HUDEP-2 (cell line): Measurements from ENCODE around the gene INSIG2.

Experiments used
- DNase-seq, 76 experiments: peaks; one replicate each; lab custom pipeline; 2025; ENCODE audit not compliant: unreplicated experiment in 76 of 76; lab: John Stamatoyannopoulos, UW

INSIG2 gene

DNA sequence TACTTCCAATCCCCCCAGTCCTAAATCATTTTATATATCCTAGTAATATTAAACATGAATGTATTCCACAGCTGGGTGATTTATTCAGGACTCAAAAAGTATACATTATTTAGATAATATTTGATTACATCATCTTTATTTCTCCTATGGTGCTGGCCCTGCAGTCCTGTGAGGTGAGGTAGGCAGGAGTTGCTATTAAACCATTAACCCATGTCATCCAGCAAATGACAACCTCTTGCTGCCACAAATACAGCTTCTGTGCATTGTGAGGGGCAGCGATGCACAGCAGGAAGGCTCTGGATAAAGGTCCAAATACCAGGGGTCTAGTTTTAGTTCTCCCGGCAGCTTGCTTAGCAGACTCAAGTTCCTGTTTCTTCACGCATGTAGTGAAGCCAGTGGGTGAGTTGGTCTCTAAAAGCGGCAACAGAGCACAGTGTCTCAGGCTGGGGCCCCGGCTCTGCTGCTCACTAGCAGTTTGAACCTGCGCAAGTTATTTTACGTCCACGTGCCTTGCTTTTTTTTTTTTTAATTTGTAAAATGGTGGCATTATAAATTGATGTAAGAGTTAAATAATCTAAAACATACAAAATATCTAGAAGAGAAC, 36.1 kb downstream of the INSIG2 start:
- no peak for DNase-seq

DNA sequence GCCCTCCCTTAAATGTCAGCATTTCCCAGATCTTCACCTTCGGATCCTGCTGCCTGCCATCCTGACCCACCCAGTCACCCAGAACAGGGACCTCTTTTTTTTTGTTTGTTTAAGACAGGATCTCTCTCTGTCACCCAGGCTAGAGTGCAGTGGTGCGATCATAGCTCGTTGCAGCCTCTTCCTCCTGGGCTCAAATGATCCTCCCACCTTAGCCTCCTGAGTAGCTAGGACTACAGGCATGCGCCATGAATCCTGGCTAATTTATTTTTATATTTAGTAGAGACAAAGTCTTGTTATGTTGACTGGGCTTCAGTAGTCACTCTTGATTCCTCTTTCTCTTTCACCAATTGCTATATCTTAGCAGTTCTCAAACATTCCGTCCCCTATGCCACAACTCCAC, 39.0 kb downstream of the INSIG2 start:
- no peak for DNase-seq

DNA sequence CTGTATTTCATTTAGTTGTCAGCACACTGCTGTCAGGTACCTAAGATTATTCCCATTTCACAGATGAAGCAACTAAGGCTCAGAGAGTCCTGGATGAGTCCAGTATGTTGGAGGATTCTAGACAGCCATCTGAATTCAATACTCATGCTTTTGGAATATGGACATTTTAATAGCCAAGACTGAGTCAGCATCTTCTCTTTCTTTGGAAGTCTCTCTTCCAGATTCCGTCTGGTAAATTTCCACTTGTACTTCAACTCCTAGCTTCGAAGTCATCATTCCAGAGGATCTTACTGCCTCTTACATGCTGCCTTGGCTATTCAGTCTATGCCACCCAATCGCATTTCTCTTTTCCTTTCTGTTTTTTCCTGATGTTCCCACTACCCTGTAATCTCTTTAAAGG, 40.6 kb downstream of the INSIG2 start:
- no peak for DNase-seq

DNA sequence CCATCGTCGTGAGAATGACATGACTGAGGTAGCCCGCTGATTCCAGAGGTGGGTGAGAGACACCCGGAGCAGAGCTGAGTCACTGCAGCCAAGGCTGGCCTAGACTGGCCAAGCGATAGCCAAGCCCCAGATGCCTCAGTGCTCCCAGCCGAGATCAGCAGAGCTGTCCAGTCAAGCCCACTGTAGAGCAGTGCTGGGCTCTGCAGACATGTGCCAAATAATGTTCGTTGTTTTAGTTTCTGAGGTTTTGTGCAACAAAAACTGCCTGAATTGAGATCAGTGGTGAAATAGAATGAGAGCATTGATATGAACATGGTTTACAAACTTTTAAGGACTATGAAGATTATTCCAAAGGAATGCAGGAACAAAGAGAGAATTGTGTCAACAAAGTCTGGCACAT, 42.1 kb downstream of the INSIG2 start:
- DNase-seq = no peak

DNA sequence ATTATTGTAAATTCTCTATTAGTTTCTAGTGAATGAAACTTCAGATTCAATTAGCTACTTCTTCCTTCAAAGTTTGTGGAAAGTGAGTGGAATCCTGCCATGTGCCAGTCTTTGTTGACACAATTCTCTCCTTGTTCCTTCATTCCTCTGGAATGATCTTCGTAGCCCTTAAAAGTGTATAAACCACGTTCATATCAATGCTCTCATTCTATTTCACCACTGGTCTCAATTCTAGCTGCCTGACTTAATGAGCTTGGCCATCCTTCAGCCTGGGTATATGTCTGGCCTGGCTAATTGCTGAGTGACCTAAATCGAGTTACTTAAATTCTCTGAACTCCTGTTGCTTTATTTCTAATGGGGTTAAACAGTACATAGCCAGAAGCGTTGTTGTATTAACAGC, 43.5 kb downstream of the INSIG2 start:
- no peak for DNase-seq

DNA sequence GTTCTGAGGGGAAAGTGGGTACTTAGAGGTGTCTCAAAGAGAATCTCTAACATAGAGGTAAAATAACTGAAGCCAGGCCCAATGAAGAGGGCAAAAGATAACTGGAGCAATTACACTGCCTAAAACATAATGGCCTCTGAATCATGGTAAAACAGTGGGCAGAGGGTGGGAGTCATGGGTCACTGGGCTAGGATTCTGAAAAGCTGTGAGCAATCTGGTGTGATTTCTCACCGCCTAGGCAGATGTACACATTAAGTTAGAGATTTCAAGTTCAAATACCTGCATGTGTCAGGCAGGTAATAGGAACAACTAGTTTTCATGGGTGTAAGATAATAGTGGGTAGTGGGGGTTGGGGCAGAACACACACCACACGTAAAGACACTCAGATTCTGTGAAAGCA, 45.6 kb downstream of the INSIG2 start:
- DNase-seq = no peak

DNA sequence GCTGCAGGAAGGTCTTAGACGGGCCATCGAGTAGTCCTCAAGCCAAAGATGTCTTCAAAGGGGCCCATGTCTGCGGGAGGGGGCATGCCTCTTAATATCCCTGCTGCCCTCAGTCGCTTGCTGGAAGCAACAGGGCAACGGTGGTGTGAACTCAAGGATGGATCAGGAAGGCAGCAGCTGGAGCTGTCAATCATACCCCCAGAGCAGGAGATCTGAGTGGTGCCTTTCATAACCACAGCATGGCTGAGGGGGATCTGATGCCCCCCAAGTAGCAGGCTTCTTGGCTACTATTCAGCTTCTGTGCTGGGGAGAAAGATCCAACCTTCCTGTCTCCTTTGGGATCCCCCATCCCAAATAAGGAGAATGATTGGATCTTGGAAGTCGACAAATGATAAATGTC, 46.4 kb downstream of the INSIG2 start:
- DNase-seq = no peak

DNA sequence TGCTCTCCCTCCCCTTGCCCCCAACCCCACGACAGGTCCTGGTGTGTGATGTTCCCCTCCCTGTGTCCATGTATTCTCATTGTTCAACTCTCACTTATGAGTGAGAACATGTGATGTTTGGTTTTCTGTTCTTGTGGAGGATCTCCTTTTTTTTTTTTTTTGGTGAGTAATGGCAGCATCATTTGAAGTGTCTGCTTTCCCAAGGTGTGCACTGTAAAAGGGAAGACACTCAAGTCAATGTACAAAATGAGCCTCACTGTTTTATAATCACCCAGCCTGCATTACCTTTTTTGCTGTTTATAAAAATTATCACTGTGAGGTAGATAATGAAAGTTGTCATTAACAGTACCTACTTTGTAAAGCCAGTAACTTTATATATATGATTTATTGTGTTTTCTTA, 56.9 kb downstream of the INSIG2 start:
- DNase-seq = no peak

DNA sequence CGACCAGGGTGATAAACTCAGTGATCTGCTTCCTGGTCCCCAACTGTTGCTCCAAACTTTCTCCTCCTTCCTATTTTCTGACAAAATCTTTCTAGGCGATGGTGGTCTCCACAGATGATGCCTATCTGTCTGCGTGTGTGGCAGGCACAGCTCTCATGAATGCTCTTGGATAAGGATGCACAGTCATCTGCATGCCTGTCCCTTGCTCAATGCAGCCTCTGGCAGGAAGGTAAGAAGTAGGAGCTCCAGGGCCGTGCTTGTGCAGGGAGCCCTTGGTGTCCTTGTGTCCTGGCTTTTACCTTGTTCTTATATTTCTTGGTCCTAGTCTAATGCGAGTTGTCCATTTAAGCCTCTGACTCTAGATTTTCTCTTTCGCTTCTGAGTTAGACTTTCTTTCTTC, 57.5 kb downstream of the INSIG2 start:
- no peak for DNase-seq

DNA sequence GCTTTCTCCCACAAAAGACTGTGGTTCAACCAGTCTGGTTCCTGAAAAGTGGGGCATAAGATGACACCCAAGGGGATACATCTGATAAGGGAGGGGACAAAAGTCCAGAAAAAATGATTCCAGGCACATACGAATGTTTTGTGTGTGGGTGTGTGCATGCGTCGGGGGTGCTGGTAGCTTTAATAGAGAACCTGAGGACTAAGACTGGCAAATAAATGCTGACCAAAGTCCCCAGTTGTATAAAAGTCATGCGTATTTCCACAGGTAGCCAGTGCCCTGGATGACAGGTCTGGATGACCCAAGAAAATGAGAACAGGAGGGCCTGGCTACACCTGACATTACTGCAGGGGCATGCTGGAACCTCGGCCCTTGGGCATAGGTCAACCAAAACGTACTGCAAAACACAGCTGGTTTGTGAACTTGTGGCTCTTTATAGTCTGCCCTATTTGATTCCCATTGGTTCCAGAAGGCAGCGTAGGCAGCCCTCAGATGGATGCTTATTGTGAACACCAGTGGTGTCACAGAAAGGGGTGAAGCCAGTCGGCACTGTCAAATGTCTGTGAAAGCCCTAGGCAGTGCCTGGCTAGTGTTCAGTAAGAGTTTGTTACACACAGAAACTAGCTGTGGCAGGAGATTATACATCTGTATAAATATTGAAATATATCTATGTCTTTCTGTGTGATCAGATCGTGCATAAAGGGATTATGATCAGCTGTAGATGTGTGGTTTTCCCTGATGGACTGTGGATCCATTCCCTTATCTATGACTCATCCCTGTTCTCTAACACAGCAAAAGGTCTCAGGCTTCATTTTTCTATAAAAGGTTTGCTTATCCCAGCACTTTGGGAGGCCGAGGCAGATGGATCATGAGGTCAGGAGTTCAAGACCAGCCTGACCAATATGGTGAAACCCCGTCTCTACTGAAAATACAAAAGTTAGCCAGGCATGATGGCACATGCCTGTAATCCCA, 58.3 kb downstream of the INSIG2 start:
- no peak for DNase-seq

DNA sequence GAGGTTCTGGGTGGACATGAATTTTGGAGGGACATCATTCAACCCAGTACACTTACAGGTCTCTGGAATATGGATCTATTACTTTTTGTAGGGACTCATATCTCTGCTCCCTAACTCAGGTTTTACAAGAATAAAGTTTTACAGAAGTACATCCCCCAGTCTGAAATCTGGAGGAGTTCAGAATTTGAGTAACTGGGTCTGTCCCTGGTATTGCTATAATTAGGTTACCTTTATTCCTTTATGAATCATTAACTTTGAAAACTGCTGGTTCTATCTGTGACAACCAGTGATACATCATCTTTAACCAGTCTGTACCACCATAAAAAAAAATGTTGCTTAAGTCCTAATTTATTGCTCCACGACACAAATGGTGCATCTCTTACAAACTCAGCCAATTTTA, 59.9 kb downstream of the INSIG2 start:
- no peak for DNase-seq

DNA sequence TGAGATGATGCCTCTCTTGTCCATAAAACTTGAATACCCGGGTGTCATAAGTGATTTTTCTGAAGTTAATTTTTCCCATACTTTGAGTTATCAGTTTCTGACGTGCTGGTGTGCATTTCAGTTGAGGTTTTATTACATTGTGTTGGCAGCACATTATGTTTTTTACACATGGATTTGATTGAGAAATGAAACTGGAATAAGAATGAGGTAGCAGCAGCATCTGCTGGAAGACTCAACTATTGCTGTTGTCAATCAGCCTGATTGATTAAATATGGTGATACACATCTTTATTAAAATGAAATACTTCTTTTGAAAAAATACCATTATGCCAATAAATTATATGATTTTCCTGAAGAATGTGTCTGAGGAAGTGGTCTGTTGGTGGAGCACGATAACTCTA, 60.5 kb downstream of the INSIG2 start:
- no peak for DNase-seq

DNA sequence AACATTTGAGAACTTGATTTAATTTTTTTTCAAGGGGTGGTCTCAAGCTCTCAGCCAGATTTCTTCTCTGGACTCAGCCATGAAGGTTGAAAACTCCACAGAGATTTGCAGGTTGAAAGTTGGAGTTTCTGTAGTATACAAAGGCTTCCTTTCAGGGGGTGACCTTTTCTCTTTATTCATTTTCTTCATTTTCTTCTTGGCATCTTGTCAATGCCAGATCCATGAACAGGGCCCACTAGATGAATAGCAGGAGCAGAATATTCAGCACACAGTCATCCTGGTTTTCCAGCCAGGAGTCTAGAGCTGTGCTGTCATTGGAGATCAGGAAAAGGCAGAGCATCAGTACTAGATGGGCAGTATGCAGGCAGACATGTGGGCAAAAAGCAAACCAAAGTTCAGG, 62.0 kb downstream of the INSIG2 start:
- DNase-seq = no peak

DNA sequence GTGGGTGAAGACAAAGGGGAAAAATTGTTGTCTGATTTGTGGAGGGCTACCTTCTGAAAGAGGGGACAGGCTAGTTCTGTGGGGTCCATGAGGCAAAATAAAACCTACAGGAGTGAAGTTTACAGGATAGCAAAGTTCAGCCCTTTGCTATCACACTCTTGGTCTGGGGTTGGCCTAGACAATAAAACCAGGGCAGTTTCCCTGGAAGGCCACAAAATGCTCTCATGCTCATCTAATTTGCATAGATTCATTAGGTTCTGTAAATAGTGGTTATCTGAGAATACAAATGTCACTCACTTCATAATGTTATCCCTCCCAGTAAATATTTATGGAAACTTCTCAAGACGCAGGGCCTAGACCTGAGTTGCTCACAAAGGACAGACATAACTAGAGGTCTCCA, 63.6 kb downstream of the INSIG2 start:
- no peak for DNase-seq

DNA sequence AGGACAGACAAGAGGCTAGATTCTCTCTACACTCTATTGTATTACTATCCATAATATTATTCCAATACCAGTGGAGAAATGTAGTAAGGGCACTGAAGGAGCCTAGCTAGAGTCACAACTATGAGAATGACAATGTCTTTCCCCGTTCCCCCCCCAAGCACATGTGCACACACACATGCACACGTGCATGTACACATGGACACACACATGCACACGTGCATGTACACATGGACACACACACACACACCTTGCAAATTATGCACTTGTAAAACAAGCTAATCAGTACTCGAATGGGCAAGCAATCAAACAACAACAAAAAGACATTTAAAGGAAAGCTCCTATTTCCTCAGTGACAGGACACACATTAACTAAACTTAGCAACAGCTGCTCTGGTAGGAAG, 65.2 kb downstream of the INSIG2 start:
- no peak for DNase-seq

DNA sequence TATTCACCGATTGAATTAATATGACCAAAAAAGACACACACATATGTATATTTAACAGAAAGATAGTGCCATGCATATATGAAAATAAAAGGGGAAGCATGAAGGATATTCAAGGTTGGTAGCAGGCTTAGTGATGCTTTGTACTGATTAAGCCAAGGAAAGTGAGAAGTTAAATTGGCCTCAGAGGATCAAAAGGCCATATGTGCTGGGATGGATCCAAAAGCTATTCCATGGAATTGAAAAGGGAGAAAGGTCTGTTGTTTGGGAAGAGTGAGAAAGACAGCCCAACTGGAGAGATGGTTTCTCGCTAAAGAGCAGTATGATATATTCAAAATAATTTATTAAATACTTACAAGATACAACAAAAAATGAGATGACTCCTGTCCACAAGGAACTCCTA, 65.9 kb downstream of the INSIG2 start:
- DNase-seq = no peak
